HepG2 (cell line): ENCODE data around the gene TRPC4AP. TPM values are rescaled to one million over a fixed set of nuclear protein-coding genes. Genes with fewer than 3 reads are reported as not detected.
A peak's percentile ranks its signal among the peaks of the same experiment; 100 is the strongest.

ENCODE experiments used
- CBFB ChIP-seq: sonication (generic); formaldehyde crosslinking; IDR thresholded peaks from 2 replicates; pipeline ENCODE4 v1.4.0; 2020; ENCODE audit warnings: missing genetic modification reagents
- ELF1 ChIP-seq: sonication (generic); formaldehyde crosslinking; IDR thresholded peaks from 2 replicates; pipeline ENCODE4 v1.4.0; 2020; ENCODE audit warnings: missing genetic modification reagents
- FOXA3 ChIP-seq: IDR thresholded peaks from 2 replicates; pipeline ENCODE4 v1.6.1; 2016; ENCODE audit warnings: missing genetic modification reagents, missing compliant biosample characterization
- KLF16 ChIP-seq, 2 experiments: sonication (generic) in 1 of 2; formaldehyde crosslinking in 1 of 2; IDR thresholded peaks; 2 replicates each; pipeline versions ENCODE4 v1.6.1 to v1.8.0; 2016 to 2023; ENCODE audit warnings: missing genetic modification reagents in 2 of 2, missing compliant biosample characterization in 1 of 2
- NFATC3 ChIP-seq: sonication (generic); formaldehyde crosslinking; IDR thresholded peaks from 2 replicates; pipeline ENCODE4 v1.5.1; 2020; ENCODE audit warnings: mild to moderate bottlenecking, missing genetic modification reagents
- RARA ChIP-seq: IDR thresholded peaks from 2 replicates; pipeline ENCODE4 v1.6.1; 2016; ENCODE audit warnings: missing genetic modification reagents, missing compliant biosample characterization
- RBM22 ChIP-seq: fragments of 200-400 bp; formaldehyde crosslinking; optimal IDR thresholded peaks from 2 replicates; pipeline ENCODE3; 2017; ENCODE audit warnings: mild to moderate bottlenecking, low read length, moderate library complexity
- RCOR2 ChIP-seq: IDR thresholded peaks from 2 replicates; pipeline ENCODE4 v1.6.1; 2016; ENCODE audit warnings: missing biosample characterization, missing genetic modification reagents
- SMAD3 ChIP-seq: sonication (generic); formaldehyde crosslinking; IDR thresholded peaks from 2 replicates; pipeline ENCODE4 v1.4.0; 2020; ENCODE audit warnings: missing genetic modification reagents
- TBL1XR1 ChIP-seq: fragments of 150-350 bp; IDR thresholded peaks from 2 replicates; pipeline ENCODE4 v1.6.1; 2014; ENCODE audit warnings: borderline replicate concordance, low read length; ENCODE audit not compliant: partially characterized antibody
- TCF7 ChIP-seq: sonication (generic); IDR thresholded peaks from 2 replicates; pipeline ENCODE4 v1.6.1; 2016; ENCODE audit warnings: antibody characterized with exemption, low read depth
- ZNF660 ChIP-seq: sonication (generic); formaldehyde crosslinking; IDR thresholded peaks from 2 replicates; pipeline ENCODE4 v1.5.1; 2020; ENCODE audit warnings: mild to moderate bottlenecking, low read depth, missing genetic modification reagents, borderline replicate concordance
- polyA plus RNA-seq, 8 experiments: library from polyadenylated mRNA; depleted of rRNA in 3 of 8; stranded (reverse) in 7 of 8; unstranded in 1 of 8; fragments of >200 nt; fragmentation: Illumina TruSeq in 4 of 8; extraction: Trizol in 4 of 8; gene quantifications; 2 replicates each; pipeline versions ENCODE4 v1.2.1 to v1.2.3, GENCODE V29; 2011 to 2016; ENCODE audit warnings: low read depth in 4 of 8, missing spikeins in 1 of 8, mixed read lengths in 1 of 8; ENCODE audit not compliant: insufficient read depth in 1 of 8
- total RNA-seq, 5 experiments: library from RNA; depleted of rRNA; stranded (reverse); fragments of >200 nt; fragmentation: Illumina TruSeq; extraction: Trizol; gene quantifications; 2 replicates each; pipeline ENCODE4 v1.2.3, GENCODE V29; 2016; ENCODE audit warnings: low read depth in 1 of 5
- TF ChIP-seq, protein P1 (sequence below): sonication (generic); formaldehyde crosslinking; IDR thresholded peaks from 2 replicates; pipeline ENCODE4 v1.8.1; 2023; ENCODE audit warnings: missing genetic modification reagents, mild to moderate bottlenecking, borderline replicate concordance
- TF ChIP-seq, protein P2 (sequence below): IDR thresholded peaks from 2 replicates; pipeline ENCODE4 v1.6.1; 2016; ENCODE audit warnings: missing genetic modification reagents, missing compliant biosample characterization
- TF ChIP-seq, protein P3 (sequence below): sonication (generic); formaldehyde crosslinking; IDR thresholded peaks from 2 replicates; pipeline ENCODE4 v1.5.0; 2020; ENCODE audit warnings: mild to moderate bottlenecking, low read depth, missing genetic modification reagents, borderline replicate concordance
- TF ChIP-seq, protein P4 (sequence below): IDR thresholded peaks from 2 replicates; pipeline ENCODE4 v1.6.1; 2016; ENCODE audit warnings: mild to moderate bottlenecking

Gene TRPC4AP
- total and polyA plus RNA-seq, 2 of the 13 experiments (the other 11 are each of a cell fraction or from before 2014, with no cell fraction given): 136 to 137 TPM

DNA sequence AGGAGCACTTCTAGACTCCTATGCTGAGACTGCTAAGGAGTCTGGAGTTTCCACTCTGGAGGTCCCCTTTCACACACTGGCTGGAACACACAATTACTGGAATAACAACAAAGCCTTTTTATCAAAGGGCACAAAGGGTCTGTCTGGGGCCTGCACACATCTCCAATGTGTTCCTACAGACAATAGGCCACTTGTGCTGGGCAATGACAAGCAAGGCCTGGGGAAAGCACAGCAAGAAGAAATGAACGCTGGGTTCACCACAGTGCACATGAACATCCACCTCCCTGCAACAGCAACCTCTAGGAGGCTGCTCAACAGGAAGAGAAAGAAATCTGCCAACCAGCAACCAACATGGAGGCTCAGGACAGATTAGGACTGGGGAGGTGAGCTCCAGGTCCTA lies 43.9 kb downstream of the TRPC4AP start (continued):
- TF ChIP-seq RBM22 (peak; percentile 57), ELF1 (CRISPR knock-in tag) (0 out of 2 replicates have a peak, but pooled peaks have one; percentile 29), ZNF660 (no peak), NFATC3 (CRISPR knock-in tag) (no peak), TCF7 (peak; percentile 66), CBFB (CRISPR knock-in tag) (no peak), KLF16 (CRISPR knock-in tag; IDR thresholded peaks at IDR 0.05) (peak in 1 of 2 experiments; percentile 48; a peak in 1 of 4 replicates), RARA (CRISPR knock-in tag) (peak; percentile 53; the same call in 1 of the 2 replicates), TBL1XR1 (peak; percentile 27), SMAD3 (CRISPR knock-in tag) (no peak), RCOR2 (CRISPR knock-in tag) (peak; percentile 74; the same call in 1 of the 2 replicates), FOXA3 (peak; percentile 33; the same call in 1 of the 2 replicates)
- TF ChIP-seq, protein P1, sequence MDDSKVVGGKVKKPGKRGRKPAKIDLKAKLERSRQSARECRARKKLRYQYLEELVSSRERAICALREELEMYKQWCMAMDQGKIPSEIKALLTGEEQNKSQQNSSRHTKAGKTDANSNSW: no peak
- TF ChIP-seq, protein P2, sequence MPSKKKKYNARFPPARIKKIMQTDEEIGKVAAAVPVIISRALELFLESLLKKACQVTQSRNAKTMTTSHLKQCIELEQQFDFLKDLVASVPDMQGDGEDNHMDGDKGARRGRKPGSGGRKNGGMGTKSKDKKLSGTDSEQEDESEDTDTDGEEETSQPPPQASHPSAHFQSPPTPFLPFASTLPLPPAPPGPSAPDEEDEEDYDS (CRISPR knock-in tag): 0 out of 2 replicates have a peak, but pooled peaks have one; percentile 18
- TF ChIP-seq, protein P3, sequence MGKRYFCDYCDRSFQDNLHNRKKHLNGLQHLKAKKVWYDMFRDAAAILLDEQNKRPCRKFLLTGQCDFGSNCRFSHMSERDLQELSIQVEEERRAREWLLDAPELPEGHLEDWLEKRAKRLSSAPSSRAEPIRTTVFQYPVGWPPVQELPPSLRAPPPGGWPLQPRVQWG: no peak
- TF ChIP-seq, protein P4, sequence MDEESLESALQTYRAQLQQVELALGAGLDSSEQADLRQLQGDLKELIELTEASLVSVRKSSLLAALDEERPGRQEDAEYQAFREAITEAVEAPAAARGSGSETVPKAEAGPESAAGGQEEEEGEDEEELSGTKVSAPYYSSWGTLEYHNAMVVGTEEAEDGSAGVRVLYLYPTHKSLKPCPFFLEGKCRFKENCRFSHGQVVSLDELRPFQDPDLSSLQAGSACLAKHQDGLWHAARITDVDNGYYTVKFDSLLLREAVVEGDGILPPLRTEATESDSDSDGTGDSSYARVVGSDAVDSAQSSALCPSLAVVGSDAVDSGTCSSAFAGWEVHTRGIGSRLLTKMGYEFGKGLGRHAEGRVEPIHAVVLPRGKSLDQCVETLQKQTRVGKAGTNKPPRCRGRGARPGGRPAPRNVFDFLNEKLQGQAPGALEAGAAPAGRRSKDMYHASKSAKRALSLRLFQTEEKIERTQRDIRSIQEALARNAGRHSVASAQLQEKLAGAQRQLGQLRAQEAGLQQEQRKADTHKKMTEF: peak; percentile 59; the same call in 1 of the 2 replicates
